ENCODE results near the gene CCDC150.
"Not testable (repeated sequence)": the region's sequence is repeated elsewhere in the genome, so short reads cannot be mapped to it uniquely, and the experiment has no call there.

The CCDC150 gene

GRCh38 chr2:196604196-196604595 is 35.3 kb upstream of the CCDC150 start:
- DNase-seq (ENCODE audit: extremely low spot score), result no peak
- CTCF ChIA-PET, result no interaction called here
- POLR2A ChIA-PET, result no interaction called here
- TF ChIP-seq CTCF (IDR thresholded peaks at IDR 0.05; ENCODE audit: control extremely low read depth, extremely low read depth, low read depth, missing control alignments), result no peak

GRCh38 chr2:196606516-196606915 is 33.0 kb upstream of the CCDC150 start:
- ChIA-PET CTCF (interaction anchor here (1.0 kb wide), 1 partner anchor 538 kb away, joined by 3 read pairs; the partner anchor contains the start of gene DNAH7), POLR2A (no interaction called here)
- DNase-seq (ENCODE audit: extremely low spot score), result no peak
- TF ChIP-seq CTCF (IDR thresholded peaks at IDR 0.05; ENCODE audit: control extremely low read depth, extremely low read depth, low read depth, missing control alignments), result no peak

- CTCF ChIA-PET, result no interaction called here
- TF ChIP-seq CTCF (IDR thresholded peaks at IDR 0.05; ENCODE audit: control extremely low read depth, extremely low read depth, low read depth, missing control alignments), result no peak
- DNase-seq (ENCODE audit: extremely low spot score), result no peak
- POLR2A ChIA-PET, result no interaction called here
Measured at GRCh38 chr2:196607073-196607472, 32.4 kb upstream of the CCDC150 start.

- DNase-seq (ENCODE audit: extremely low spot score); CTCF ChIA-PET: not testable (repeated sequence)
- POLR2A ChIA-PET, result interaction anchor here (0.6 to 0.7 kb wide), 2 partner anchors 13 to 795 kb away, joined by 3 to 4 read pairs; no protein-coding TSS in a partner anchor
Measured at GRCh38 chr2:196607896-196608295, 31.6 kb upstream of the CCDC150 start.

- CTCF ChIA-PET, result no interaction called here
- no peak for TF ChIP-seq CTCF (IDR thresholded peaks at IDR 0.05; ENCODE audit: control extremely low read depth, extremely low read depth, low read depth, missing control alignments)
- no peak for DNase-seq (ENCODE audit: extremely low spot score)
- POLR2A ChIA-PET, result no interaction called here
Measured at GRCh38 chr2:196609806-196610205, 29.7 kb upstream of the CCDC150 start.

GRCh38 chr2:196610796-196611195 is 28.7 kb upstream of the CCDC150 start:
- ChIA-PET POLR2A (no interaction called here), CTCF (no interaction called here)
- DNase-seq (ENCODE audit: extremely low spot score), result no peak

GRCh38 chr2:196613302-196613701 is 26.2 kb upstream of the CCDC150 start:
- DNase-seq (ENCODE audit: extremely low spot score), result no peak
- ChIA-PET CTCF (no interaction called here), POLR2A (no interaction called here)
- no peak for TF ChIP-seq CTCF (IDR thresholded peaks at IDR 0.05; ENCODE audit: control extremely low read depth, extremely low read depth, low read depth, missing control alignments)

More at GRCh38 chr2:196610796-196611195, 28.7 kb upstream of the CCDC150 start:
- TF ChIP-seq CTCF (IDR thresholded peaks at IDR 0.05; ENCODE audit: control extremely low read depth, extremely low read depth, low read depth, missing control alignments), result no peak
